Testis (tissue), 3 donors: ENCODE measurements around the gene HECA. TPM values are rescaled to one million over a fixed set of nuclear protein-coding genes. Genes with fewer than 3 reads are reported as not detected.

Experiments used
- DNase-seq: peaks from one replicate; pipeline ENCODE4 v3.0.0-alpha.2; 2019
- H3K27ac ChIP-seq, 2 donors: fragments of 200-600 bp; sonication (generic); one replicate each; pipeline ENCODE4 v1.5.1; 2019
- H3K27me3 ChIP-seq: fragments of 200-600 bp; sonication (generic); one replicate; pipeline ENCODE4 v1.5.1; 2019
- H3K36me3 ChIP-seq: fragments of 200-600 bp; sonication (generic); one replicate; pipeline ENCODE4 v1.5.1; 2017; ENCODE audit warnings: low read depth; ENCODE audit errors: missing control alignments
- H3K4me1 ChIP-seq: fragments of 200-600 bp; sonication (generic); one replicate; pipeline ENCODE4 v1.5.1; 2019
- H3K4me3 ChIP-seq, 2 donors: fragments of 200-600 bp; sonication (generic); one replicate each; pipeline ENCODE4 v1.5.1; 2017 to 2019
- H3K9me3 ChIP-seq: fragments of 200-600 bp; sonication (generic); one replicate; pipeline ENCODE4 v1.5.1; 2017
- POLR2A ChIP-seq: fragments of 450-650 bp; IDR thresholded peaks from one replicate; pipeline ENCODE4 v1.6.1; 2017; ENCODE audit warnings: antibody characterized with exemption, mild to moderate bottlenecking, moderate library complexity
- WGBS, 2 donors: methylation state at CpG; one replicate each; pipeline ENCODE4 v1.1.5; 2018; 5-methylcytosine and 5-hydroxymethylcytosine counted together
- intact Hi-C: fragments of 100-400 bp; cut with DNase I; formaldehyde crosslinking; loops from one replicate; pipeline ENCODE4 v1.15.1; 2023; ENCODE audit warnings: low total_unique reads
- polyA plus RNA-seq: library from polyadenylated mRNA; stranded (reverse); fragments of 350-450 nt; fragmentation: Illumina TruSeq; extraction: RNeasy Lipid Tissue Mini Kit (QIAGEN cat#74804); gene quantifications from one replicate; pipeline ENCODE4 v1.2.3, GENCODE V29; 2014; ENCODE audit warnings: low read depth, low replicate concordance; ENCODE audit not compliant: insufficient read depth
- total RNA-seq, 2 donors: library from RNA; depleted of rRNA; stranded (reverse); fragments of >200 nt; gene quantifications; one replicate each; pipeline ENCODE4 v1.2.3, GENCODE V29; 2016
- TF ChIP-seq, protein P1 (sequence below), 3 experiments: fragments of 450-650 bp in 2 of 3; fragments of 200-600 bp in 1 of 3; sonication (generic) in 1 of 3; IDR thresholded peaks; one replicate each; pipeline ENCODE4 v1.5.1; 2016 to 2019; ENCODE audit warnings: antibody characterized with exemption in 3 of 3, mild to moderate bottlenecking in 2 of 3, moderate library complexity in 1 of 3

HECA gene
- total and polyA plus RNA-seq, 3 donors from 2014 or later, result 19.1 to 47.4 (median 40.2) TPM

DNA sequence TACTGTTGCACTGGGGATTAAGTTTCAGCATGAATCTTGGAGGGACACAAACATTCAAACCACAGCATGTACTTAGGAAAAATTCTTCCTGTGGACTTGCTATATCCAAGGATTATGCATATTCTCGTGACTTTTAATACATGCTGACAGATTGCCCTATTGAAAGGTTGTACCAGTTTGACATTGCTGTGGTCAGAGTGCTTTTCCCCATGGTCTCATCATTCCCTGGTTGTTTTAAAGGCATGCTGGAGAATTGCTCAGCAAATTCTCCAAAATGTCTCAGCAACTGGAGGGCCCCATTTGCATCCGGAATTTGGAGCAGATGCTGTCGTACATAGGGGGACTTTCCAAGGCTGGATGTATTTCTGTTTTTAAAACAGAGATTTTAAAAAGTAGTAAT lies 7.4 kb downstream of the HECA start:
- Histone ChIP-seq H3K27me3 (no peaks in the 10 kb centered on the region), H3K9me3 (no peaks in the 10 kb centered on the region), H3K36me3 (no peaks in the 10 kb centered on the region), H3K4me1 (peaks cover 4% of the 10 kb centered on the region), H3K4me3 (no peak overlapping the region), H3K27ac (no peak overlapping the region)
- intact Hi-C loops, result no loop called here
- 91 to 92% methylated on average over 3 of the region's 3 CpGs for WGBS, 2 donors
- DNase-seq, result no peak
- TF ChIP-seq POLR2A, result no peak
- TF ChIP-seq, protein P1, sequence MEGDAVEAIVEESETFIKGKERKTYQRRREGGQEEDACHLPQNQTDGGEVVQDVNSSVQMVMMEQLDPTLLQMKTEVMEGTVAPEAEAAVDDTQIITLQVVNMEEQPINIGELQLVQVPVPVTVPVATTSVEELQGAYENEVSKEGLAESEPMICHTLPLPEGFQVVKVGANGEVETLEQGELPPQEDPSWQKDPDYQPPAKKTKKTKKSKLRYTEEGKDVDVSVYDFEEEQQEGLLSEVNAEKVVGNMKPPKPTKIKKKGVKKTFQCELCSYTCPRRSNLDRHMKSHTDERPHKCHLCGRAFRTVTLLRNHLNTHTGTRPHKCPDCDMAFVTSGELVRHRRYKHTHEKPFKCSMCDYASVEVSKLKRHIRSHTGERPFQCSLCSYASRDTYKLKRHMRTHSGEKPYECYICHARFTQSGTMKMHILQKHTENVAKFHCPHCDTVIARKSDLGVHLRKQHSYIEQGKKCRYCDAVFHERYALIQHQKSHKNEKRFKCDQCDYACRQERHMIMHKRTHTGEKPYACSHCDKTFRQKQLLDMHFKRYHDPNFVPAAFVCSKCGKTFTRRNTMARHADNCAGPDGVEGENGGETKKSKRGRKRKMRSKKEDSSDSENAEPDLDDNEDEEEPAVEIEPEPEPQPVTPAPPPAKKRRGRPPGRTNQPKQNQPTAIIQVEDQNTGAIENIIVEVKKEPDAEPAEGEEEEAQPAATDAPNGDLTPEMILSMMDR (IDR thresholded peaks at IDR 0.05), result no peak

DNA sequence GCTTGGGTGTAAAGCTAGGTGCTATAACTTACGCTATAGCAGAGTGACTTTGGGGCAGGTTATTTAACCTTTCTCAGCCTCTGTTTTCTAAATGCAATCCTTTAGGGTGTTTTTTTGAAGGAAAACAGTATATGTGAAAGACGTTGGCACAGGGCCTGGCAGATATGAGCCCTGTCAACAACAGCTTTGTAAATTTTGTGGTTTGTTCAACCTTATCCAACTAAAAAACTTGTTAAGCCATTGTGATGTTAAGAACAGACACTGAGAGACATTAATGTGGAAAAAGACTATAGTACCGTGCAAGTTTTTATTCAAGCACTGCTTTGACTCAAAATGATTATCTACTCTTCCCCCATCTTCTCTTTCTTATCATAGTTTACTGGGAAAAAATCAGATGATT lies 8.2 kb downstream of the HECA start:
- TF ChIP-seq, protein P1 (IDR thresholded peaks at IDR 0.05), result no peak
- no peak for TF ChIP-seq POLR2A
- DNase-seq, result no peak
- Histone ChIP-seq H3K27me3 (no peaks in the 10 kb centered on the region), H3K36me3 (no peaks in the 10 kb centered on the region), H3K4me3 (no peak overlapping the region), H3K27ac (no peak overlapping the region), H3K4me1 (no peaks in the 10 kb centered on the region), H3K9me3 (no peaks in the 10 kb centered on the region)
- WGBS, 2 donors, result 88 to 93% methylated on average over 3 of the region's 3 CpGs
- intact Hi-C loops, result no loop called here

DNA sequence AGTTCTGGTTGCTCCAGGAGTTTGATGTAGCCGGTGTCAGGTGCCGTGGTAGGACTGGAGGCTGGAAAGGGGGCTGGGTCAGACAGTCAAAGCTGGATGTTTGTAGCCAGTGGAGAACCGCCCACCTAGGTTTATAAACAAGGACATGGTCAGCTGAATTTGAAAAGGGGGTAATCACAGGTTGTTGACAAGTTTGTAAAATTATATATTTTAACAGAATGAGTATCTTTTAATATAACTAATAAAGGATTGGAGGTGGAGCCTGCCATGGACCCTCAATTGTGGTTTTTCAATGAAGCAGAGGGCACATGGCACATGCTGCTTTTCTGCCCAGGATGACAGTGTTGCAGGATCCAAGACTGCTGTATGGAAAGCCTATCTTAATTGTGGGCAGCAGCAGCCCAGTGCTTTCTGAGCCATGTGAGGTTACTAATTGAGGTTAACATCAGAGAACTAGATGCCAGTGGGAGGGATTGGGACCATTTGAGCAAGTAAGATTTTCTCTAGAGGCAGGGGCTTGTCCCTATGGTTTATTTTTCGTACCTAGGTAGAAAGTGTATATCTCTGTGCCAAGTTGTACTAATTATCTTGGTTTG lies 9.7 kb downstream of the HECA start:
- TF ChIP-seq POLR2A, result no peak
- TF ChIP-seq, protein P1 (IDR thresholded peaks at IDR 0.05), result no peak
- no peaks in the 10 kb centered on the region for H3K27me3 ChIP-seq
- H3K9me3 ChIP-seq, result no peaks in the 10 kb centered on the region
- H3K4me1 ChIP-seq, result peaks cover 11% of the 10 kb centered on the region
- intact Hi-C loops, result no loop called here
- H3K4me3 ChIP-seq, result no peak overlapping the region
- 82 to 87% methylated on average over 4 of the region's 4 CpGs for WGBS, 2 donors
- H3K36me3 ChIP-seq, result no peaks in the 10 kb centered on the region
- H3K27ac ChIP-seq, result no peak overlapping the region
- DNase-seq, result no peak

DNA sequence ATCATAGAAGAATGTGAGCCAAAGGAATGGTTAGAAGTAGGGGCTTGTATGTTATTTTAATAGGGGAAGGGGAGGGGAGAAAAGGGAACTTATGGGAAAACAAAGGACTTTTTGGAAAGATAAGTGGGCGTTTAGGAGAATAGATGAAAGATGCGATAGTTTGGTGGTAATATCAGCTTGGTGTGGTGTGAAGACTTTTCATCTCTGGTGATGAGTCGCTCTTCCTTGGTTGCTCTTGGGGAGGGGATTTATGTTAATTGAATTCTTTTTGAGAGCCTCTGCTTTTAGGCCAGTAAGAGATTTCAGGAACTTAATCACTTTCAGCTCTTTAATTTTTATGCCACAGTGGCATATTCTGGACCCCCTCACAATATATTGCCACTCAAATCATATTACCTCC lies 10.8 kb downstream of the HECA start:
- H3K27ac ChIP-seq, result no peak overlapping the region
- 81 to 88% methylated on average over 3 of the region's 3 CpGs for WGBS, 2 donors
- H3K27me3 ChIP-seq, result no peaks in the 10 kb centered on the region
- peaks cover 14% of the 10 kb centered on the region for H3K4me1 ChIP-seq
- no peaks in the 10 kb centered on the region for H3K9me3 ChIP-seq
- intact Hi-C loops, result no loop called here
- H3K36me3 ChIP-seq, result no peaks in the 10 kb centered on the region
- TF ChIP-seq, protein P1 (IDR thresholded peaks at IDR 0.05), result no peak
- TF ChIP-seq POLR2A, result no peak
- DNase-seq, result no peak
- no peak overlapping the region for H3K4me3 ChIP-seq

DNA sequence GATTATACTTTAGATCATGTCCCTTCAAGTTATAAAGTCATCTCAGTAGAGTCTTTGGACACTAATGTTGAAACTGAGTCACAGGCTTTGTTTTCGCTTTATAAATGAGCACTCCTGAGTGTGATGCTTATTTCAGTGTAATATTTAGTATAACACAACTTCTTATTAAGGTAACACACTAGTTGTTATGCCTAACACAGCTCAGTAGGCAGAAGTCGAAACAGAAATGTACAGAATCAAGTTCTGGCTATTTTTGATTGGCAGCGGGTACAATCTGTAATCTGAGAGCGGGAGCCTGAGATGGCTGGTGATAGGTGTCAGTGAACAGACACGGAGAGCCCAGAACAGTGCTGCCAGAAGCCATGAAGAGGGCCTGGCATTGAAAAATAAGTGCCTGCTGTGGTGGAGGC lies 11.4 kb downstream of the HECA start:
- Histone ChIP-seq H3K36me3 (no peaks in the 10 kb centered on the region), H3K4me1 (peaks cover 19% of the 10 kb centered on the region), H3K27me3 (no peaks in the 10 kb centered on the region), H3K9me3 (no peaks in the 10 kb centered on the region), H3K4me3 (no peak overlapping the region), H3K27ac (no peak overlapping the region)
- TF ChIP-seq, protein P1 (IDR thresholded peaks at IDR 0.05), result no peak
- TF ChIP-seq POLR2A, result no peak
- intact Hi-C loops, result no loop called here
- WGBS, 2 donors, result 82 to 85% methylated on average over 5 of the region's 5 CpGs
- no peak for DNase-seq
